Stimulated activated CD4-positive, alpha-beta T cell treated with anti-CD3 and anti-CD28 coated beads, TNF-alpha, amount 100 ng/mL, for 24 hours (primary cell): Measurements from ENCODE around the gene SIK3.

ENCODE experiments used
- DNase-seq, 3 experiments: peaks; one replicate each; pipeline ENCODE4 v3.0.0-alpha.2; 2020; ENCODE audit warnings: low read depth in 3 of 3

SIK3 gene

GRCh38 chr11:116931206-116931953 is 166.8 kb downstream of the SIK3 start:
- no peak for DNase-seq

- no peak for DNase-seq
Observed at GRCh38 chr11:116930586-116930985, 167.6 kb downstream of the SIK3 start.

- DNase-seq, result no peak
Observed at GRCh38 chr11:116930177-116930576, 168.1 kb downstream of the SIK3 start.

GRCh38 chr11:116929414-116930090 is 168.7 kb downstream of the SIK3 start:
- no peak for DNase-seq

DNA sequence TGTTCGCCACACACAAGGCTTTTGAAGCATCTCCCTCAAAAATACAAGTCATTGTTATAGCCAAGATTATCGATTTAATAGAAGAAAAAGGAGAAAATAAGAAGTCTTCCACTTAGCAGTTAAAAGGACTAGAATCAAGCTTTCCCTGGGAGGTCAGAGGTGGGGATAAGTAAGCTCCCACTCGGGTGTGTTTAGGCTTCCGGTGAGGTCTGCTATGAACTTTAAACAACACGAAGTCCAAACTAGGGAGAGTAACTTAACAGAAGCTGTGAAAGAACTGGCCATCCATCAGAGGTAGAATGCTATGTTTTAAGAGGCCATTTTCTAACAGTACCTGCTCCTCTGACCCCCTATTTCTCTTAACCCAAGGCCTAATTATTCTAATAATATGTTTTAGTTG is 169.4 kb downstream of the SIK3 start:
- no peak for DNase-seq

- no peak for DNase-seq
Observed at GRCh38 chr11:116928102-116928777, 170.0 kb downstream of the SIK3 start.

GRCh38 chr11:116927163-116927974 is 170.9 kb downstream of the SIK3 start:
- DNase-seq, result peak in 2 of 3 experiments; percentile 19 to 22

DNA sequence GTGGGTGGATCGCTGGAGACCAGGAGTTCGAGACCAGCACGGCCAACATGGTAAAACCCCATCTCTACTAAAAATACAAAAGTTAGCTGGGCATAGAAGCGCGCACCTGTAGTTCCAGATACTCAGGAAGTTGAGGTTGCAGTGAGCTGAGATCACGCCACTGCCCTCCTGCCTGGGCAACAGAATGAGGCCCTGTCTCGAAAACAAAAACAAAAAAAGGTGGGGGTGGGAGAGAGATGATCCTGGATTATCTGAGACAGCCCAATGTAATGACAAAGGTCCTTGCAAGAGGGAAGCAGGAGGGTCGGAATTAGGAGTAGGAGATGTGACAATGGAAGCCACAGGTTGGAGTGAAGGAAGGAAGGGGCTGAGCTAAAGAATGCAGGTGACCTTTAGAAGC is 173.2 kb downstream of the SIK3 start:
- DNase-seq, result no peak

DNA sequence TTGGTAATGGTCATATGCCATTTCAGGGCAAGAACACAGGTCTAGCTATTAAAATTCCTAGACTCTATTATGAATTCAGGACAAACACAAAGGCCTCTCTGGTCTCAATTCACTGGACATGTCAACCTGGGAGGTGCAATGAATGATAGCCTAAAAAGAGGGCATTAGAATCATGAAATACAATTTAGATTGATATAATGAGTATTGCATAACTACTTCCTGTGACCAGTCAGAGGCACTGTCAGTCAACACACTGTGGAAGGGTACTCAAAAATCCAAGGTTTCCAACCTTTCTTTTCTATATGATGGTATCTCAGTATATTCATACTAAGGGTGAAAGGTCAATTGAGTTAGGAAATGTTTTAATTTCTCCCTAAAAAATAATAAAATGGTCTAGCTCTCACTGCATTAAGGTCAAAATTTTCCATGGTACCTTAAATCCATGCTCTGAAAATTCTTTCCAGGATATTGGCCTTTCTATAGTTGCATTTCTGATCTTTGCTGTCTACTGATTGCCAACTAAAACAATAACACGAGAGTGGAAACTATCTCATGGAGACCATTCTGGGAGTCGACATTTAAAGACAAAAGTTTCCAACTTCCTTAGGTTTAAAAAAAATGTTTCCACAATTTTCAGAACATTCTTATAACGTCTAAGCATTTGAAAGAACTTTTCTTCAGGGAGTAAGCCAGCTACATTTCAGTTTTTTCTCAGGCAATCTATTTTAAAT is 179.1 kb downstream of the SIK3 start:
- DNase-seq, result no peak

- no peak for DNase-seq
Observed at GRCh38 chr11:116917632-116918031, 180.6 kb downstream of the SIK3 start.

- DNase-seq, result no peak
Observed at GRCh38 chr11:116916886-116917285, 181.3 kb downstream of the SIK3 start.

- DNase-seq, result no peak
Observed at GRCh38 chr11:116916052-116916451, 182.2 kb downstream of the SIK3 start.

GRCh38 chr11:116913000-116913399 is 185.2 kb downstream of the SIK3 start:
- no peak for DNase-seq

GRCh38 chr11:116911976-116912734 is 186.1 kb downstream of the SIK3 start:
- no peak for DNase-seq

- no peak for DNase-seq
Observed at GRCh38 chr11:116910847-116911246, 187.4 kb downstream of the SIK3 start.

- no peak for DNase-seq
Observed at GRCh38 chr11:116910378-116910777, 187.8 kb downstream of the SIK3 start.

GRCh38 chr11:116909245-116909644 is 189.0 kb downstream of the SIK3 start:
- DNase-seq, result no peak

GRCh38 chr11:116906479-116906878 is 191.7 kb downstream of the SIK3 start:
- DNase-seq, result no peak

GRCh38 chr11:116903090-116903489 is 195.1 kb downstream of the SIK3 start:
- DNase-seq, result no peak

GRCh38 chr11:116901964-116902688 is 196.1 kb downstream of the SIK3 start:
- DNase-seq, result no peak
